Heart right ventricle (tissue), 16 donors: ENCODE data around the gene PPP2R5E. TPM values are rescaled to one million over a fixed set of nuclear protein-coding genes. Genes with fewer than 3 reads are reported as not detected.

ENCODE experiments used
- ATAC-seq, 8 donors: fragments of 200-7000 bp; cut with Tn5 transposase; one replicate each; pipeline ENCODE4 v1.9.1; 2020; ENCODE audit warnings: mild to moderate bottlenecking in 8 of 8, moderate library complexity in 8 of 8, moderate number of reproducible peaks in 1 of 8
- DNase-seq, 2 donors: peaks; one replicate each; pipeline ENCODE4 v3.0.0-alpha.2; 2020
- H3K27ac ChIP-seq, 10 donors: fragments of 200-600 bp; sonication (generic) in 2 of 10; one replicate each; pipeline versions ENCODE4 v1.5.0 to v1.8.0; 2020 to 2022; ENCODE audit warnings: mild to moderate bottlenecking in 3 of 10
- H3K27me3 ChIP-seq, 7 donors: fragments of 200-600 bp; one replicate each; pipeline ENCODE4 v1.8.0; 2021 to 2022; ENCODE audit warnings: mild to moderate bottlenecking in 2 of 7
- H3K36me3 ChIP-seq, 9 donors: fragments of 200-600 bp; sonication (generic) in 1 of 9; one replicate each; pipeline versions ENCODE4 v1.5.0 to v1.8.0; 2020 to 2022; ENCODE audit warnings: mild to moderate bottlenecking in 2 of 9
- H3K4me1 ChIP-seq, 9 donors: fragments of 200-600 bp; sonication (generic) in 1 of 9; one replicate each; pipeline versions ENCODE4 v1.5.0 to v1.8.0; 2020 to 2022; ENCODE audit warnings: mild to moderate bottlenecking in 4 of 9
- H3K4me3 ChIP-seq, 10 donors: fragments of 200-600 bp; sonication (generic) in 2 of 10; one replicate each; pipeline versions ENCODE4 v1.5.0 to v1.8.0; 2020 to 2022; ENCODE audit warnings: mild to moderate bottlenecking in 7 of 10, moderate library complexity in 2 of 10
- H3K9me3 ChIP-seq, 11 donors: fragments of 200-600 bp in 10 of 11; sonication (generic) in 2 of 11; one replicate each; pipeline versions ENCODE4 v1.5.0 to v1.8.0; 2013 to 2022; ENCODE audit warnings: mild to moderate bottlenecking in 2 of 11, control low read depth in 1 of 11, moderate library complexity in 1 of 11
- CTCF ChIP-seq, 9 donors: fragments of 200-600 bp; sonication (generic) in 2 of 9; IDR thresholded peaks; one replicate each; pipeline versions ENCODE4 v1.5.0 to v1.8.0; 2021 to 2022; ENCODE audit warnings: antibody characterized with exemption in 9 of 9, mild to moderate bottlenecking in 5 of 9, moderate library complexity in 1 of 9
- WGBS, 2 donors: extraction: QIAGEN DNeasy Blood & Tissue Kit; methylation state at CpG; one replicate each; pipeline ENCODE4 v1.1.7; 2013; ENCODE audit warnings: inconsistent platforms in 1 of 2; 5-methylcytosine and 5-hydroxymethylcytosine counted together
- intact Hi-C, 10 donors: fragments of 100-400 bp; cut with DNase I; formaldehyde crosslinking; loops; one replicate each; pipeline versions ENCODE4 v1.11.1 to v1.14.2; 2022
- polyA plus RNA-seq, 2 donors: library from polyadenylated mRNA; stranded (reverse); fragments of 200-250 nt; gene quantifications; one replicate each; pipeline ENCODE4 v1.2.3, GENCODE V29; 2013
- total RNA-seq, 10 donors: library from RNA; stranded (reverse); fragmentation: NEBNext Ultra II Directional in 3 of 10; extraction: Animal tissue kit (Norgen Biotek cat#: 25700) in 3 of 10; gene quantifications; one replicate each; pipeline versions ENCODE4 v1.2.1 to v1.2.4, GENCODE V29; 2021 to 2023
- donor health status: Arrhythmogenic right ventricular cardiomyopathy.
- donor health status: ischemic (EF 13 %, LVEDD 7.1; RV severe dilation, severe dysfunction).
- donor health status: healthy with polysubstance abuse.
- donor health status: DM: no; HTN: yes; CAD: no.
- donor health status: DM: no; HTN: no; CAD: no.
- donor health status: ischemic (EF 25% LVEDD 6.9; RV normal size, moderate dysfunction).
- donor health status: ischemic (EF 25% LVEDD 5.7; RV mildly dilated, moderate dysfunction).
- donor health status: healthy.
- donor health status: DM: yes; HTN: yes; CAD: no.
- donor health status: Ischemic cardiomyopathy.
- donor health status: ischemic (EF 35%, LVEDD 5.7; RV mildly dilated, moderate dysfunction).
- donor health status: nonischemic (EF 11% LVEDD 7.7; RV severe dilation, severe dysfunction).
- donor health status: DM: yes; HTN: yes; CAD: no.
- donor health status: PGD.
- donor health status: ischemic (EF 29% LVEDD 5.4; RV normal size, mild dysfunction).
- donor health status: nonischemic (EF 23%, LVEDD 6.1; RV moderate dilation, normal function).

PPP2R5E gene
- total and polyA plus RNA-seq, 12 donors = 6.1 to 44.4 (median 36.4) TPM

DNA sequence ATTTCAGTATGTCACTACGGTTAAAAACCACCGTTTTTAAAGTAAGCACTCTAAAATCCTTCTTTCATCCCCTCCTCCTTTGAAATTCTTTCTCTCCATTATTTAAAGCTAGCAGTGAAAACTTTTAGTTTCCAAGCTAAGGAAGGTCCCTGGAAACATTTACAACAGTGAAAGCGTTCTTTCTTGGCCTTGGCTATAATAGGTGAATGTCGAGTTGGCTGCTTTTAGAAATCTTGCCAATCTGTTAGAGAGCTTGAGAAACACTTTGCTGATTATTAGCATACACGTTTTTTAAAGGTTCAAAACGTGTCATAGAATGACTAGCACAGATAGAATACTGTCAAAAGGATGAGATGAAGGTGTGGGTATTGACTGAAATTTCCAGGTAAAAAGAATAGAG, 83.4 kb downstream of the PPP2R5E start:
- no peaks in the 10 kb centered on the region for H3K9me3 ChIP-seq
- ATAC-seq (no peak), DNase-seq (no peak)
- intact Hi-C loops = no loop called here
- no peaks in the 10 kb centered on the region for H3K27me3 ChIP-seq
- H3K4me1 ChIP-seq = peaks cover 0 to 25% (median 15%) of the 10 kb centered on the region in 9 donors
- no peak overlapping the region for H3K4me3 ChIP-seq
- no peaks in the 10 kb centered on the region for H3K36me3 ChIP-seq
- TF ChIP-seq CTCF (IDR thresholded peaks at IDR 0.05) = no peak
- H3K27ac ChIP-seq = no peak overlapping the region
- 53 to 60% methylated on average over 6 of the region's 6 CpGs for WGBS, 2 donors

- intact Hi-C loops = no loop called here
- no peaks in the 10 kb centered on the region for H3K9me3 ChIP-seq
- peaks cover 0 to 11% (median 0%) of the 10 kb centered on the region in 9 donors for H3K36me3 ChIP-seq
- no peak for ATAC-seq
- peaks cover 0 to 44% (median 23%) of the 10 kb centered on the region in 9 donors for H3K4me1 ChIP-seq
- no peak for DNase-seq
- 82 to 97% methylated on average over 4 of the region's 4 CpGs for WGBS, 2 donors
- no peak for TF ChIP-seq CTCF (IDR thresholded peaks at IDR 0.05)
- H3K4me3 ChIP-seq = no peak overlapping the region
- H3K27me3 ChIP-seq = no peaks in the 10 kb centered on the region
- no peak overlapping the region for H3K27ac ChIP-seq
Measured at GRCh38 chr14:63457498-63457897, 85.7 kb downstream of the PPP2R5E start.

GRCh38 chr14:63454863-63455622, 88.1 kb downstream of the PPP2R5E start:
- peaks cover 0 to 18% (median 0%) of the 10 kb centered on the region in 9 donors for H3K36me3 ChIP-seq
- H3K4me3 ChIP-seq = no peak overlapping the region
- H3K4me1 ChIP-seq = peaks cover 0 to 40% (median 20%) of the 10 kb centered on the region in 9 donors
- DNase-seq (no peak), ATAC-seq (peak in 5 of 8 donors; percentile 33 to 63 (median 52))
- intact Hi-C loops = no loop called here
- TF ChIP-seq CTCF (IDR thresholded peaks at IDR 0.05) = no peak
- no peak overlapping the region for H3K27ac ChIP-seq
- no peaks in the 10 kb centered on the region for H3K9me3 ChIP-seq
- WGBS, 2 donors = 89 to 91% methylated on average over 2 of the region's 2 CpGs
- no peaks in the 10 kb centered on the region for H3K27me3 ChIP-seq

DNA sequence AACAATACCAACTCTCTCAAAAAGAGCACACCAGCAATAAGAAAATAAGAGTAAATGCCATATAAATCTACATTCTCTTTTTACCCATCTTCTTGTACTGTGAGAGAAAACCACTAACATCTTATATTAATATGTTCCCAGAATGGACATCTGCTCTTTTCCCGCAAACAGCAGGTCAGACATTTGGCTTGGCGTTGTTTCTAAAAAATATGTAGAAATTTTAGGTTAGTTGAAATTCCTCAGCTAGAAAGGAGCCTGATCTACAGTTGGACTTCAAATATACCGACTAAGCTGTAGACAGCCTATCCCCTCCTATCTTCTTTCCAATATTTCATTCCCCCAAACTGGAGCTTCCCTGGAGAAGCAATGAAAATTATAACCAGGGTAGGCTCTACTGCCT, 88.7 kb downstream of the PPP2R5E start:
- no peak overlapping the region for H3K27ac ChIP-seq
- H3K4me3 ChIP-seq = no peak overlapping the region
- H3K4me1 ChIP-seq = peaks cover 0 to 35% (median 15%) of the 10 kb centered on the region in 9 donors
- 90 to 96% methylated on average over 3 of the region's 3 CpGs for WGBS, 2 donors
- no peaks in the 10 kb centered on the region for H3K27me3 ChIP-seq
- no peak for DNase-seq
- intact Hi-C loops = no loop called here
- peaks cover 0 to 18% (median 0%) of the 10 kb centered on the region in 9 donors for H3K36me3 ChIP-seq
- H3K9me3 ChIP-seq = no peaks in the 10 kb centered on the region
- ATAC-seq = peak in 2 of 8 donors; percentile 5 to 26
- no peak for TF ChIP-seq CTCF (IDR thresholded peaks at IDR 0.05)
